ENCODE measurements around the gene CKB.

- TF ChIP-seq CTCF (IDR thresholded peaks at IDR 0.05; ENCODE audit: low read length), result no peak
- TF ChIP-seq EZH2 (optimal IDR thresholded peaks at IDR 0.05; ENCODE audit: low read depth, low read length), result no peak
- TF ChIP-seq EZH2phosphoT487 (IDR thresholded peaks at IDR 0.05; ENCODE audit: low read length), result no peak
These were observed 22.0 kb upstream of the CKB start for GRCh38 chr14:103544388-103545218.

Measured in MM.1S (cell line).